Astrocyte of the cerebellum (primary cell): Measurements from ENCODE around the gene UST.
A peak's percentile ranks its signal among the peaks of the same experiment; 100 is the strongest.
"Not testable (repeated sequence)": the region's sequence is repeated elsewhere in the genome, so short reads cannot be mapped to it uniquely, and the experiment has no call there.

Source experiments
- DNase-seq: peaks from one replicate; pipeline ENCODE4 v3.0.0-alpha.2; 2011; ENCODE audit warnings: low read depth
- H3K4me3 ChIP-seq: 2 replicates; pipeline ENCODE4 v1.5.1; 2011; ENCODE audit warnings: mild to moderate bottlenecking, low read depth, low read length, moderate library complexity
- in situ Hi-C: cut with HindIII; loops from 2 replicates; pipeline ENCODE4 v1.10.0; 2017; ENCODE audit warnings: low sequenced_read_pairs
- TF ChIP-seq, protein P1 (sequence below): IDR thresholded peaks from 2 replicates; pipeline ENCODE4 v1.5.1; 2012; ENCODE audit warnings: low read length, low read depth, moderate library complexity, mild to moderate bottlenecking; ENCODE audit errors: missing control alignments

The UST gene

DNA sequence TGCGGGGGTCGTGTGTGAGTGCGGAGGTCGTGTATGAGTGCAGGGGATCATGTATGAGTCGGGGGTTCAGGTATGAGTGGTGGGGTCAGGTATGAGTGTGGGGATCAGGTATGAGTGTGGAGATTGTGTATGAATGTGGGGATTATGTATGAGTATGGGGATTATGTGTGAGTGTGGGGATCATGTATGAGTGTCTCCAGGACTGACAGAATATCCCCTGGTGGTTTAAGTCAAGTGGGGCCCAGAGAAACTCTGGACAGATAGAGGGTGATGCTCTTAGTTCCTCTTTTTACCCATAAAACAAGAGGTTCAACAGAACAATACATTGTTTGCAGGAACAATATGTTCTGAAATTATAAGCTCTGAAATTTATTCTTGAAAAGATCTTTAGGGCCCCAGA is 131.9 kb downstream of the UST start:
- TF ChIP-seq, protein P1, sequence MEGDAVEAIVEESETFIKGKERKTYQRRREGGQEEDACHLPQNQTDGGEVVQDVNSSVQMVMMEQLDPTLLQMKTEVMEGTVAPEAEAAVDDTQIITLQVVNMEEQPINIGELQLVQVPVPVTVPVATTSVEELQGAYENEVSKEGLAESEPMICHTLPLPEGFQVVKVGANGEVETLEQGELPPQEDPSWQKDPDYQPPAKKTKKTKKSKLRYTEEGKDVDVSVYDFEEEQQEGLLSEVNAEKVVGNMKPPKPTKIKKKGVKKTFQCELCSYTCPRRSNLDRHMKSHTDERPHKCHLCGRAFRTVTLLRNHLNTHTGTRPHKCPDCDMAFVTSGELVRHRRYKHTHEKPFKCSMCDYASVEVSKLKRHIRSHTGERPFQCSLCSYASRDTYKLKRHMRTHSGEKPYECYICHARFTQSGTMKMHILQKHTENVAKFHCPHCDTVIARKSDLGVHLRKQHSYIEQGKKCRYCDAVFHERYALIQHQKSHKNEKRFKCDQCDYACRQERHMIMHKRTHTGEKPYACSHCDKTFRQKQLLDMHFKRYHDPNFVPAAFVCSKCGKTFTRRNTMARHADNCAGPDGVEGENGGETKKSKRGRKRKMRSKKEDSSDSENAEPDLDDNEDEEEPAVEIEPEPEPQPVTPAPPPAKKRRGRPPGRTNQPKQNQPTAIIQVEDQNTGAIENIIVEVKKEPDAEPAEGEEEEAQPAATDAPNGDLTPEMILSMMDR: no peak
- in situ Hi-C loops: no loop called here

DNA sequence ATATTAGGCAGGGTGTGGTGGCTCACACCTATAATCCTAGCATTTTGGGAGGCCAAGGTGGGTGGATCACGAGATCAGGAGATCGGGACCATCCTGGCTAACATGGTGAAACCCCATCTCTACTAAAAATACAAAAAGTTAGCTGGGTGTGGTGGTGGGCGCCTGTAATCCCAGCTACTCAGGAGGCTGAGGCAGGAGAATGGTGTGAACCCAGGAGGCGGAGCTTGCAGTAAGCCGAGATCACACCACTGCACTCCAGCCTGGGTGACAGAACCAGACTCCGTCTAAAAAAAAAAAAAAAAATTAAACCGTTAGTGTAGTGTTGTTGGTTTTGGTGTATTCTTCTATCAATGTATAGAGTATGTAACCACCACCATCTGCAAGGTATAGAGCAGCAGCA is 133.9 kb downstream of the UST start:
- in situ Hi-C loops: not testable (repeated sequence)

More for the DNA sequence above, 131.9 kb downstream of the UST start:
- no peak for DNase-seq
- no peak overlapping the region for H3K4me3 ChIP-seq

DNA sequence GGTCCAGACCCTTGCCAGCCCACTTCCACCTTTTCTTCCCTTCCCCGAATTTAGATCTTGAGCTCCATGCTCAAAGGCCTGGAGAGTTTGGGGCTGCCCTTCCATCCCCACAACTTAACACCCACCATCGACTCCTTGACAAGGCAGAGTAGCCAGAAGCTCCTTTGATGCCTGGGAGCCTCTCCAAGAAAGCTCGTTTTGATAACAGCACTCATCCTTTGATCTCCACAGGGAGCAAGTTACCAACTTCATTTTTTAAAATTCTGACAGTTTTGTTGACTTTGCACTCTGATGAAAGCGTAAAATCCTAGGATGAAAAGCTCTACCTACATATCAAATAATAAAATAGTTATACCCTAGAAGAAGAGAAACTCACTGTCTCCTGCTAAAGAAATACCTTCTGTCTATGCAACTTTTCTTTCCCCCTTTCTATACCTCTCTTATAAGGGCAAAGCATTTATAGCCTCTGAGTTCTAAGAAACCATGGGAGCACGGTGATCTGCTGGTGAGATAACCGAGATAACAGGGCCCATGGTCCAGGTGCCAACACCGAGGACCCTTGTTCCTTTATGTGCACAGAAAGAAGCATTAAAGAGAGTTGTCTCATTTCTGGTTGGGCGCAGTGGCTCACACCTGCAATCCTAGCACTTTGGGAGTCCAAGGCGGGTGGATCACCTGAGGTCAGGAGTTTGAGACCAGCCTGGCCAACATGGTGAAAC is 134.9 kb downstream of the UST start:
- DNase-seq: no peak
- in situ Hi-C loops: no loop called here
- TF ChIP-seq, protein P1: no peak
- no peak overlapping the region for H3K4me3 ChIP-seq

More for the DNA sequence above, 133.9 kb downstream of the UST start:
- H3K4me3 ChIP-seq, DNase-seq: not testable (repeated sequence)

DNA sequence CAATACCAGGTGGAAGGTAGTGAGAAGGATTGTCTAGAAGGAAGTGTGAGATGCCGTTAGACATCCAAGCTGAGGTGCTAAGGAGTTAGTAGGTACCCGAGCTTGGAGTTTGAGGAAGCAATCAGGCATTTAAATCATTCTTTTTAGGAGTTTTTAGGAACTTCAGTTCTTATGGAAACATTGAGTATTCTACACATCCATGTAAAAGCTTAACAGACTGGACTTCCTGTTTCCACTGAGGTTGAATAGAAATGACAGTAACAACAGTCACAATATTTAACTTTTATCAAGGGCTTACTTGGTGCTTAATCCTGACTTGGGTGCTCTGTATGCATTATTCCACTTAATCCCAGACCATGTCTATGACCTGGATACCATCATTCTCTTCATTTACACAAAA is 136.4 kb downstream of the UST start:
- H3K4me3 ChIP-seq: no peak overlapping the region
- TF ChIP-seq, protein P1: no peak
- in situ Hi-C loops: no loop called here
- DNase-seq: no peak

DNA sequence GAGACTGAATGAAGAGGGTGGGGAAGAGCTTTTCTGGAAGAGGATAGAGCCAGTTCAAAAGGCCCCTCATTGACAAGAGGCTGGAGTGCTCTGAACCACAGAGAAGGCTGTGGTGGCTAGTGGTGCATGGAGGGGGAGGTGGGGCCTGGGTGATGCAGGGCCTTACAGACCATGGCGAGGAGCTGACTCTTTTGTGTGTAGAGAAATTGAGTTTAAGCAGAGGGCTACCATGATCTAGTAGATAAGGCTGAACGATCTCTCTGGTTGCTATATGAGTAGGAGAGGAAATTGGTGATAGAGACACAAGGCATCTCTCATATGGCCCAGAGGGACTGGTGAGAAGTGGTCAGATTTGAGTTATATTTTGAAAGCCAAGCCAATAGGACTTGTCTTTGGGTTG is 137.6 kb downstream of the UST start:
- TF ChIP-seq, protein P1: no peak
- DNase-seq: no peak
- in situ Hi-C loops: no loop called here
- H3K4me3 ChIP-seq: no peak overlapping the region

DNA sequence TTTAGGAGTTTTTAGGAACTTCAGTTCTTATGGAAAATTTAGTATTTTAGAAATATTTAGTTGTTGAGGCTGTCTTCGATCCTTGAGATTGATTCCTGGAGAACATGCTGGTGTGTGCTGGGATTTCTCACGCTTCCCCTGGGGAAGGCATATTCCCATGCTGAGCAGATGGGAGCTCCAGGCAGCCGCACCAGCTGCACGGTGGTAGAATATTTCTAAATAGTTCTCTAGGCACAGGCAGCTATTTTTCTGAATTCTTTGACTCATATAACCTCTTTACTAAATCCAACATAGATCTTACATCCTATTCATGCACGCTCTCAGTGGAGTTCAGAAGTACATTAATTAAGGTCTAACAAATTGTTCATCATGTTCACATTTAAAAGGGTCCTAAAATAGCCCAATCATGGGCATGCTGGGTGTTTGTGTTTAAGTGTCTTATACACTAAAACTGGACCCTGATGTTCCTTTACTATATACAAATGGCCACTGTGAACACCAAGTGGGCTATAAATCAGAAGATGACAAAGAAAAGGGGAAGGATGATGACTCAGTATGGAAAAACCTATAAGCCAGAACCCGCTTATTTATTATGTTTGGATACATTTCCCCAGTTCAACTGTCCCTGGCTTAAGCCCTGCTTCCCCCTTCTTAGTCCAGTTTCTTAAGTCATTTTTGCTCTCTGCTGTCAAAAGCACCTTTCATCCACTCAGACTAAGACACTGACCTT is 138.5 kb downstream of the UST start:
- peak; percentile 51 for DNase-seq
- no peak overlapping the region for H3K4me3 ChIP-seq
- in situ Hi-C loops: no loop called here
- TF ChIP-seq, protein P1: no peak
